HG03342 (cell line): ENCODE data around the gene HTR7.
"Not testable (repeated sequence)": the region's sequence is repeated elsewhere in the genome, so short reads cannot be mapped to it uniquely, and the experiment has no call there.

Experiments used
- ATAC-seq: cut with Tn5 transposase; IDR thresholded peaks from one replicate; pipeline ENCODE4 v1.9.1; 2021; ENCODE audit warnings: mild to moderate bottlenecking, moderate library complexity; ENCODE audit not compliant: unreplicated experiment

Gene HTR7

DNA sequence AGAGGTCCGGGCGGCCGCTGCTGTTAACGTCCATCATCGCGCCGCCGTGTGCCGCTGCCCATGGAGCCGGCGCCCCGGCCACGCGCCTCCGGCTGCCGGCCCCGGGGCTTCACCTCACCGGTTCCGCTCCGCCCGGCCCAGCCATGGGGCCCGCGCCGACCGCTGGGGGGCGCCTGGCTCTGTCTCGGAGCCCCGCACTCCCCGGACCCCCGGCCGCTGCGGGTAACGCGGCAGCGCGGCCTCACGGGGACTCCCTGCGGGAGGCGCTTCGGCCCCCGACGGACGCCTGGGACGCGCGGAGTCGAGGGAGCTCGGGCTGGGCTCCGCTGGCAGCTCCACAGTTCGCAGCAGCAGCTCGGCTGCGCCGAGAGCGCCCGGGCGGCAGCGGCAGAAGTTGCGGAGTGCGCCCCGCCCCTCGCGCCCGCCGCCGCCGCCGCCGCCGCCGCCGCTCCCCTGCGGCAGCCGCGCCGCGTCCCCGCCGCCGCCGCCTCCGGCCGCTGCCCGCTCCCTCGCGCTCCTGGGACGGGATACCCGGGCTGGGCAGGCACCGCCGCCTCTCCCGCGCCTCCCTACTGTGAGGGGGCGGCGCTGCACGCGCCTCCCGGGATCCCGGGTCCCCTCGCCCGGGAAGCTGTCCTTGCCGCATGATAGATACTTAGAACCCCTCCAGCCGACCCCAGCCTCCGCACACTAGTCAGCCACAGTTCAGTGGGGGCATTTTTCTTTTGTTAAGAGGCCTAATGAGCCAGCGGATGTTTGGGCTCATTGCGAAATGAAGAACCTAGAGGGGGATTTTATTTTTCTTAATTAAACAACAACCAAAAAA is at the start of gene HTR7:
HTR7 (minus strand) TSS at position 405 of the 826 bp plus-strand sequence; CDS start at position 37, 368 bp downstream.
- ATAC-seq, result peak; percentile 64

DNA sequence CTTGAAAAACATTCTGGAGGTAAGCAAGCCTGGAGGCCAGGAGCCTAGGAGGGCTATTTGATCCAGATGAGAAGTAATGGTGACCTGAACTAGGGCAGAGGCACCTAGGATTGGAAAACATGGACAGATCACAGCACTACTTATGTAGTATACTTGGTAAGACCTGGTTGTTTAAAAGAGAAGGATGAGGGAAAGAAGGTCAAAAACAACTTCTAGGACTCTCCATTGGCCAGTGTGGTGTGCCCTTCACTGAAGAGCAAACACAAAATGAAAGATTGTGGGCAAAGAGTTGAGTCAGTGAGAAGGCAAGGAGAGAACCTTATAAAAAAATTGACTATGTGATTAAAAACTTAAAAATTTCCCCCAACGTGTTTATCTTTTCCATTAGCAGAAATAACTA is 48.8 kb upstream of the HTR7 start:
- ATAC-seq, result no peak

- ATAC-seq, result no peak
These were observed 48.1 kb upstream of the HTR7 start for GRCh38 chr10:90905925-90906324.

DNA sequence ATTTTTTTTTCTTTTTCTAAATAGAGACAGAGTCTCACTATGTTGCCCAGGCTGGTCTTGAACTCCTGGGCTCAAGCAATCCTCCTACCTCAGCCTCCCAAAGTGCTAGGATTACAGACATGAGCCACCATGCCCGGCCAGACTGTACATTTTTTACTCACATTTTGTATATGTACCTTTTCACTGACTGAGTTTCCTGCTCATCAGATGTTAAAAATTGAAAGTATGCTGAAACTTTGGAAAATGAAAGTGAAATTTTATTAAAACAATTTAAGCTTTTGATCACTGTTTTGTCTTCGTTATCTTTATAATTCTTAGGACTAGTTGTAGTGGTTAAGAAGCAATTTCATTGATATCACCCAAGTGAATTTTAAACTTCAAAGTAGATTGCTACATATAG is 39.1 kb upstream of the HTR7 start:
- not testable (repeated sequence) for ATAC-seq

DNA sequence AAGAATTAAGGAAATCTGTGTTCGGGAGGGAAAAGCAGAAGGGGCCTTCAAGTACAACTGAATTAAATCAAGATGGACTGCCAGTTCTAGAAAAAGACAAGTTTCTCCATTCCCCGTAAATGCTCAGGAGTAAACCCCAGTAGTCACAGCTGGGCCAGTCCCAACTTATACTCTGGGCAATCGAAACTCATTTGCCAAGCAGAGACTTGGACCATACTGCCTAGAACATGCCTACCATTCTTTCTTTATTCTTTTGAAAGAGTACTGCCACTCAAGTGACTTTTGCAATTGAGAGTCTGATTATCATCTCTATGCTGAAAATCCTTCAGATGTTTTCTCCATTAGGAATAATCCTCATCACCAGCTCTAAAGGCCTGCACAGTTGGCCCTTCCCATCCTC is 35.4 kb upstream of the HTR7 start:
- ATAC-seq, result no peak

- ATAC-seq, result no peak
These were observed 32.5 kb upstream of the HTR7 start for GRCh38 chr10:90890347-90890746.

DNA sequence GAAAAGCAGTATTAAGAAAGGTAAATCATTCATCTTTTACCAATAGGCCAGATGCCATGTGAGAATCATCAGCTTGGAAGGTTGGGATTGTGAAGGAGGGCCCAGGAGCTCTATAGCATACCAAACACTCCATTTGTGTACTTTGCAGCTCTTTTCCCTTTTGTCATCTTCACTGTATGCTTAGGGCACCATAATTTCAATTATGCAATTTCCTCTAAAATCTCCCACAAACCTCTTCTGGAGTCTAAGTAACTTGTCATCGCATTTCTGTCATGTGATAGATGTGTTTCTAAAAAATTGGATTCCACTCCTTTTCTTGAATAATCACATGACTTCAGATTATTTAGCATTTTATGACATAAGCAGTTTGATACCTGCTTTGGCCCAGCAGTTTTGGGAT is 31.8 kb upstream of the HTR7 start:
- no peak for ATAC-seq

- no peak for ATAC-seq
These were observed 30.5 kb upstream of the HTR7 start for GRCh38 chr10:90888387-90888786.

DNA sequence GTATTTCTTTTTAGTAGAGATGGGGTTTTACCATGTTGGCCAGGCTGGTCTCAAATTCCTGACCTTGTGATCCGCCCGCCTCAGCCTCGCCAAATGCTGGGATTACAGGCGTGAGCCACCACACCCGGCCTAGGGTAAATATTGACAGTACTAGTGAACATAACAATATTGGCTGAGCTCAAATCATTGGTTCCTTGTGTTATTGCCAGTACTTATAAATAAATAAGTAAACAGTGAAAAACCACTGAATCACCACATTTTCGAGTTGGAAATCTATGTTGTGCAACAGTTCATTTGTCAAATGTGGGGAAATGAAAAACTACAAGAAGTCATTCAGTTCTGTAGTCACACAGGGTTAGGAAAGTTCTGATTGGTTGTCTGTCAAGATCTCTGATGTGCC is 29.7 kb upstream of the HTR7 start:
- no peak for ATAC-seq

GRCh38 chr10:90885176-90885575 is 27.3 kb upstream of the HTR7 start:
- no peak for ATAC-seq

- ATAC-seq, result no peak
These were observed 26.6 kb upstream of the HTR7 start for GRCh38 chr10:90884431-90884830.

DNA sequence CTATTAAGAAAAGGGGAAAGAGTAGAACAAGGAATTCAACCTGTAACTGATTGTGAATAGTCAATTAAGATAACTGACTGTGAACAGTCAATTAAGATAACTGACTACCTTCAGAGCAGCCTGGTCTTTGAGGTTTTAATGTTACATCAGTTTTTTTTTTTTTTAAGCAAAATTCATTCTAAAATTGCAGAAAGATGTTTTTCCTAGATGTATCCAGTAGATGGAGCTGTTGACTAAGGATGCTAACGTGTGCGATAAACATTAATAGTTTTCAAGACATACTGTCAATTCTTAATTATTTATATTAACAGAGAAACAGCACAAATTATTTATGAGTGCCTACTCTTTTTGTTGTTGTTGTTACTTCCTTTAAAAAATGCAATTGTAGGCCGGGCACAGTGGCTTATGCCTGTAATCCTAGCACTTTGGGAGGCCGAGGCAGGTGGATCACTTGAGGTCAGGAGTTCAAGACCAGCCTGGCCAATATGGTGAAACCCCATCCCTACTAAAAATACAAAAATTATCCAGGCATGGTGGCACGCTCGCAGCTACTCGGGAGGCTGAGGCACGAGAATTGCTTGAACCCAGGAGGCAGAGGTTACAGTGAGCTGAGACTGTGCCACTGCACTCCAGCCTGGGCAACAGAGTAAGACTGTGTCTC is 22.4 kb upstream of the HTR7 start:
- not testable (repeated sequence) for ATAC-seq

GRCh38 chr10:90879062-90879461 is 21.2 kb upstream of the HTR7 start:
- ATAC-seq, result no peak

DNA sequence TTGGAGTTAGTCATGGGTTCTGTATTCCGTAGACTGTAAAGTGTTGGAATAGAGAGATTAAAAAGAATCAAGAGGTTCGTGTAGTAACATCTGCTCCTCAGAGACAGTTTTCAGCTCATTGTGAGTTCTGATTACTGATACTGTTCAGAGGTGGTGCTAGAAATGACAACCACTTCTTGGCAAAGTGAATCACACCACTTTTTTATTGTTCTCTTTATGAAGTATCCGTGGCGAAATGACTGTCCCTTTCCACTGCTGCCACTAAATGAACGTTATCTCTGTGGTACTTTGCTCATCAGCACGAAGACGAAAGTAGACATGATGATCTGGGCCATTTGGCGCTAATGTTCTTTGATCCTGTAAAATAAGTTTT is 14.8 kb upstream of the HTR7 start:
- ATAC-seq, result peak; percentile 9

DNA sequence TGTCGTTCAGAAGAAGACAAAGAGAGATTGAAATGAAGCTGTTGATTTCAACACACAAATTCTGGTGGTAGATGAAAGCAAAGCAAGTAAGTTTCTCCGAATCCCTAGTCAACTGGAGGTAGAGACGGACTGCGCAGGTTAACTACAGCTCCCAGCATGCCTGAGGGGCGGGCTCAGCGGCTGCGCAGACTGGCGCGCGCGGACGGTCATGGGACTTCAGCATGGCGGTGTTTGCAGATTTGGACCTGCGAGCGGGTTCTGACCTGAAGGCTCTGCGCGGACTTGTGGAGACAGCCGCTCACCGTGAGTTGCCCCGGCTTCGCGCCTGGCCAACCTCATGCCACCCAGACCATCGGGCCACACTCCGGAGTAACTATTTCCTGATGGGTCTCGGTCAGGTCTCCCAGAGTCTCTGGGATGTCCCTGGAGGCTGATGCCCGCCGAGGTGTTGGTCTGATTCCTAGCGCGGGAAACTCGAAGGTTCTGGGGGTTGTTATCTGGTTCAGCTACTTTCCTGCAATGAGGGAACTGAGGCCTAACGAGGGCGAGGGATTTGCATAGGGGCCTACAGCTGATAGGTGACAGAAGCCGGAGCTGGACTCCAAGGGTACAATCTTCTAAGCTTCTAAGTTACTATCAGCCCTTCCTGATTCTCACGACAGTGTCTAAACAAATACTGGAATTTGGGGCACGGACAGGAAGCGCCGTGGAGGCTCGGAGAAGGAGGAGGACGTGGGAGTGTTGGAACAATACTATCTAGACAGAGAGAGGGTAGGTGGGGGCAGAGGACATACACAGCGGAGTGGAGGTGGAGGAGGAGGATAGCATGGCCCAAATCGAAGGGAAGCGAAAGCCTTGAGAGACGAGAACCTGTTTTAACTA is 14.2 kb upstream of the HTR7 start, which contains the start of gene RPP30:
RPP30 (plus strand) TSS at position 209 of the 882 bp plus-strand sequence; CDS start at position 222, 13 bp downstream.
- peak; percentile 97 for ATAC-seq

DNA sequence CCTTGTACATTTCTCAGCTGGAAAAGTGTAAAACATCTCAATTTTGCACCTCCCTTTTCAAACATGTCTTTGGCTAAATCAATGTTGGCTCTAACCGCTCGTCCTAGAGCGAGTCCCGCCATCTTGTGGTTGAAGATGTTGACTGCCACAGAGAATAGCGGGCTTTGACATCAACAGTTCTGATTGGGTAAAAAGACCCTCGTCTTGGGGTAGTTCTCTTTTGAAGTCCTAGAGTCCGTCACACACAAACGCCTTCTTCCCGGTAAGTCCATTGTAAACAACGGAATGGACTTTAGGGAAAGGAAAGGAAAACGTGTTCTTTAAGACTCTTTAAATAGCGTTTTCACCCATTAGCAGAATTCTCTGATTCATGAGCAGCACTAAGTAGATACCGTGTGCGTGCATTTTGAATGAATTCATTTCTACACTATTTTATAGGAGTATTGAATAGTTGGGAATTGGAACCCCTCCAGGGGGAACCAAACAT is 13.5 kb upstream of the HTR7 start:
- ATAC-seq, result peak; percentile 46

- no peak for ATAC-seq
These were observed 8.3 kb upstream of the HTR7 start for GRCh38 chr10:90866050-90866598.

- ATAC-seq, result no peak
These were observed 7.6 kb upstream of the HTR7 start for GRCh38 chr10:90865401-90865800.

DNA sequence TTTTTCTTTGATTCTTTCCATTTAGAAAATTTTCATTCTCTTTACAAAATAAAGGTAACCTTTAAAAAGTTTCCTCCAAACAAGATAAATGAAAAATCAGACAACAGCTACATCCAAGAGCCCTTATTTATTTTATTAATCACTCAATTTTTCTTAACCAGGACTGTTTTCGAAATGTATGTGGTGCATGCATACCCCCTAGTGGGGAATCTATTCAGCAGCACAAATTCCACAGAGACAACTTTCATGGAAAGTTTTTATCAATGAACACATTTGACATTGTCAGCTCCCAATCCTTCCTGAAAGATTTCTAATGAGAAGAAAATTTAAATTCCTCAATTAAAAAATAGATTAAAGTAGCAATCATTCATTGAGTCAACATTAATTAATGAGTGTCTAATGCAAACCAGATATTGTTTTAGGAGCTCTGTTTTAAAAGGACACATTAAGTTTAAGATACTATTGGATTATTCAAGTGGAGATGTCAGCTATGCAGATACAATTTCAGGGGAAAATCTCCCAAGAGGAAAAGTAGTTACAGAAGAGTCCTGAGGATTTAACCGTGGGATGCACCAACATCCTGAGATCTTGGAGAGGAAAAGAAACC is 5.2 kb upstream of the HTR7 start:
- ATAC-seq, result no peak

- no peak for ATAC-seq
These were observed 3.0 kb upstream of the HTR7 start for GRCh38 chr10:90860790-90861189.
